B cell (primary cell): ENCODE measurements around the gene ATP10B. TPM values are rescaled to one million over a fixed set of nuclear protein-coding genes. Genes with fewer than 3 reads are reported as not detected.

ENCODE experiments used
- ATAC-seq: fragments of 200-7000 bp; cut with Tn5 transposase; one replicate; pipeline ENCODE4 v1.10.0; 2021; ENCODE audit warnings: low read depth, mild to moderate bottlenecking, moderate number of reproducible peaks, moderate library complexity
- CTCF ChIA-PET: fragments of 350-600 bp; sonication (Branson Sonifier 250); formaldehyde crosslinking; loops from one replicate; lab custom pipeline; 2021; ENCODE audit warnings: antibody characterized with exemption, inconsistent platforms; lab: Charles Lee
- POLR2A ChIA-PET: fragments of 350-600 bp; sonication (Branson Sonifier 250); formaldehyde crosslinking; loops from one replicate; lab custom pipeline; 2021; ENCODE audit warnings: antibody characterized with exemption; lab: Charles Lee
- DNase-seq: peaks from one replicate; pipeline ENCODE4 v3.0.0; 2013
- H2AFZ ChIP-seq: 2 replicates; pipeline ENCODE4 v1.6.1; 2012; ENCODE audit warnings: mild to moderate bottlenecking, low read depth, low read length; ENCODE audit not compliant: insufficient read depth, poor library complexity, severe bottlenecking
- H3K27ac ChIP-seq, 2 donors: 1 replicate in 1 of 2; 2 replicates in 1 of 2; pipeline ENCODE4 v1.5.1; 2012 to 2013; ENCODE audit warnings: low read length in 2 of 2, mild to moderate bottlenecking in 2 of 2, moderate library complexity in 1 of 2
- H3K27me3 ChIP-seq, 4 experiments: fragments of 200-600 bp in 1 of 4; sonication (generic) in 1 of 4; replicated peaks in 1 of 4; 1 replicate in 2 of 4; 2 replicates in 2 of 4; pipeline versions ENCODE4 v1.6.1 to v1.7.0; 2013 to 2016; ENCODE audit warnings: low read length in 3 of 4, mild to moderate bottlenecking in 2 of 4, mixed read lengths in 1 of 4, moderate library complexity in 1 of 4; ENCODE audit not compliant: insufficient read depth in 4 of 4, control insufficient read depth in 3 of 4; ENCODE audit errors: control extremely low read depth in 1 of 4
- H3K36me3 ChIP-seq, 2 experiments: replicated peaks in 1 of 2; 1 replicate in 1 of 2; 2 replicates in 1 of 2; pipeline versions ENCODE4 v1.6.1 to v1.7.1; 2013; ENCODE audit warnings: low read length in 1 of 2; ENCODE audit not compliant: insufficient read depth in 2 of 2, control insufficient read depth in 1 of 2; ENCODE audit errors: control extremely low read depth in 1 of 2, extremely low read depth in 1 of 2
- H3K4me1 ChIP-seq, 2 donors: fragments of 200-600 bp in 1 of 2; sonication (generic) in 1 of 2; 1 replicate in 1 of 2; 2 replicates in 1 of 2; pipeline versions ENCODE4 v1.5.1 to v1.6.1; 2013 to 2017; ENCODE audit warnings: low read length in 2 of 2; ENCODE audit not compliant: control insufficient read depth in 2 of 2, insufficient read depth in 2 of 2
- H3K4me2 ChIP-seq: replicated peaks from 2 replicates; pipeline ENCODE3; 2012; ENCODE audit warnings: mild to moderate bottlenecking, low read depth, low read length; ENCODE audit not compliant: poor library complexity, severe bottlenecking
- H3K4me3 ChIP-seq, 5 experiments: fragments of 200-600 bp in 1 of 5; sonication (generic) in 1 of 5; 1 replicate in 3 of 5; 2 replicates in 2 of 5; pipeline versions ENCODE4 v1.5.1 to v1.7.0; 2011 to 2016; ENCODE audit warnings: low read length in 4 of 5, mild to moderate bottlenecking in 4 of 5, low read depth in 2 of 5, control low read depth in 1 of 5, moderate library complexity in 1 of 5; ENCODE audit not compliant: insufficient read depth in 1 of 5; ENCODE audit errors: control extremely low read depth in 1 of 5, extremely low read depth in 1 of 5
- H3K79me2 ChIP-seq: fragments of 200-600 bp; sonication (generic); one replicate; pipeline ENCODE4 v1.6.0; 2016; ENCODE audit warnings: low read length; ENCODE audit not compliant: control insufficient read depth, insufficient read depth
- H3K9ac ChIP-seq: fragments of 200-600 bp; sonication (generic); 2 replicates; pipeline ENCODE4 v1.6.1; 2017; ENCODE audit warnings: mild to moderate bottlenecking, low read length, moderate library complexity
- H3K9me3 ChIP-seq, 3 donors: one replicate each; pipeline versions ENCODE4 v1.6.1 to v1.7.1; 2013; ENCODE audit warnings: low read length in 2 of 3; ENCODE audit not compliant: control insufficient read depth in 2 of 3, insufficient read depth in 1 of 3; ENCODE audit errors: control extremely low read depth in 1 of 3
- H4K20me1 ChIP-seq: 2 replicates; pipeline ENCODE4 v1.6.0; 2012; ENCODE audit warnings: mild to moderate bottlenecking, low read length; ENCODE audit not compliant: insufficient read depth, control insufficient read depth, poor library complexity, severe bottlenecking
- H3K27ac Mint-ChIP-seq: one replicate; pipeline ENCODE4 v1.8.0; 2021; ENCODE audit warnings: mixed read lengths
- H3K27me3 Mint-ChIP-seq: one replicate; pipeline ENCODE4 v1.8.0; 2021; ENCODE audit warnings: mixed read lengths
- H3K4me1 Mint-ChIP-seq: one replicate; pipeline ENCODE4 v1.8.0; 2021; ENCODE audit warnings: mixed read lengths
- H3K4me3 Mint-ChIP-seq: one replicate; pipeline ENCODE4 v1.8.0; 2021; ENCODE audit warnings: mixed read lengths
- H3K9me3 Mint-ChIP-seq: one replicate; pipeline ENCODE4 v1.8.0; 2022; ENCODE audit warnings: mixed read lengths; ENCODE audit not compliant: insufficient read depth
- CTCF ChIP-seq: fragments of 200-600 bp; IDR thresholded peaks from one replicate; pipeline ENCODE4 v1.8.0; 2022; ENCODE audit warnings: antibody characterized with exemption, mild to moderate bottlenecking
- EZH2 ChIP-seq: IDR thresholded peaks from 2 replicates; pipeline ENCODE4 v1.6.1; 2012; ENCODE audit warnings: borderline replicate concordance, low read depth, mild to moderate bottlenecking, moderate library complexity, low read length; ENCODE audit not compliant: insufficient read depth, poor library complexity, severe bottlenecking
- WGBS: methylation state at CpG from one replicate; pipeline ENCODE4 v1.1.5; 2013; ENCODE audit warnings: missing lambda C conversion rate; ENCODE audit not compliant: insufficient coverage; 5-methylcytosine and 5-hydroxymethylcytosine counted together
- intact Hi-C: fragments of 100-400 bp; cut with micrococcal nuclease; formaldehyde crosslinking; loops from one replicate; pipeline ENCODE4 v1.10.0; 2022
- polyA plus RNA-seq: library from polyadenylated mRNA; depleted of rRNA; stranded (reverse); fragments of >200 nt; gene quantifications from 2 replicates; pipeline ENCODE4 v1.2.3, GENCODE V29; 2012
- total RNA-seq, 2 donors: library from RNA; stranded (reverse); fragments of 120-200 nt in 1 of 2; gene quantifications; 1 replicate in 1 of 2; 2 replicates in 1 of 2; pipeline versions ENCODE4 v1.2.3 to v1.2.4, GENCODE V29; 2013 to 2022

ATP10B gene
- total and polyA plus RNA-seq, 2 donors (not counting 1 experiment from before 2014, with no cell fraction given), result not detected

- Histone ChIP-seq H3K4me2 (no peak overlapping the region), H3K9me3 (no peaks in the 10 kb centered on the region), H3K4me3 (no peak overlapping the region), H3K27me3 (no peaks in the 10 kb centered on the region), H3K79me2 (no peaks in the 10 kb centered on the region), H3K36me3 (no peaks in the 10 kb centered on the region), H3K4me1 (no peaks in the 10 kb centered on the region), H4K20me1 (no peaks in the 10 kb centered on the region), H3K27ac (no peak overlapping the region), H2AFZ (no peak overlapping the region), H3K9ac (no peak overlapping the region)
- intact Hi-C loops, result no loop called here
- H3K27me3 Mint-ChIP-seq, result no peaks in the 10 kb centered on the region
- TF ChIP-seq EZH2 (no peak), CTCF (no peak)
- POLR2A ChIA-PET, result no interaction called here
- no peaks in the 10 kb centered on the region for H3K9me3 Mint-ChIP-seq
- no peak for ATAC-seq
- WGBS, result no CpG with 5 or more reads among the region's 3 CpGs
- DNase-seq, result no peak
- no peak overlapping the region for H3K4me3 Mint-ChIP-seq
- CTCF ChIA-PET, result interaction anchor here (1.4 kb wide), 1 partner anchor 263 kb away, joined by 3 read pairs; no protein-coding TSS in a partner anchor
- H3K27ac Mint-ChIP-seq, result no peak overlapping the region
- H3K4me1 Mint-ChIP-seq, result no peaks in the 10 kb centered on the region
These were observed 81.3 kb downstream of the ATP10B start for GRCh38 chr5:160770718-160771117.

- POLR2A ChIA-PET, result no interaction called here
- no peaks in the 10 kb centered on the region for H3K4me1 Mint-ChIP-seq
- CTCF ChIA-PET, result interaction anchor here (1.4 kb wide), 1 partner anchor 262 kb away, joined by 3 read pairs; no protein-coding TSS in a partner anchor
- no peaks in the 10 kb centered on the region for H3K36me3 ChIP-seq
- no peak overlapping the region for H3K27ac ChIP-seq
- ATAC-seq, result no peak
- no peaks in the 10 kb centered on the region for H3K27me3 Mint-ChIP-seq
- H3K9ac ChIP-seq, result no peak overlapping the region
- no peak for TF ChIP-seq EZH2
- TF ChIP-seq CTCF, result no peak
- no peaks in the 10 kb centered on the region for H4K20me1 ChIP-seq
- 100% methylated on average over 3 of the region's 4 CpGs for WGBS
- H3K9me3 ChIP-seq, result no peaks in the 10 kb centered on the region
- H3K9me3 Mint-ChIP-seq, result no peaks in the 10 kb centered on the region
- no peak overlapping the region for H3K27ac Mint-ChIP-seq
- H2AFZ ChIP-seq, result no peak overlapping the region
- H3K27me3 ChIP-seq, result no peaks in the 10 kb centered on the region
- no peak overlapping the region for H3K4me2 ChIP-seq
- no peaks in the 10 kb centered on the region for H3K4me1 ChIP-seq
- H3K79me2 ChIP-seq, result no peaks in the 10 kb centered on the region
- no peak overlapping the region for H3K4me3 ChIP-seq
- intact Hi-C loops, result no loop called here
- no peak for DNase-seq
- H3K4me3 Mint-ChIP-seq, result no peak overlapping the region
These were observed 82.7 kb downstream of the ATP10B start for GRCh38 chr5:160769301-160769700.
